ENCODE data around the gene USP40.
"Not testable (repeated sequence)": the region's sequence is repeated elsewhere in the genome, so short reads cannot be mapped to it uniquely, and the experiment has no call there.

USP40 gene

GRCh38 chr2:233588400-233588799 lies 21.8 kb upstream of the USP40 start:
- no peaks in the 10 kb centered on the region for H3K9me3 ChIP-seq (ENCODE audit: insufficient read depth, low read length)
- no peaks in the 10 kb centered on the region for H4K20me1 ChIP-seq (ENCODE audit: low read depth, low read length)
- H3K9ac ChIP-seq (ENCODE audit: low read length), result no peak overlapping the region
- H3F3A ChIP-seq (ENCODE audit: insufficient read depth), result no peaks in the 10 kb centered on the region
- no peaks in the 10 kb centered on the region for H3K36me3 ChIP-seq (ENCODE audit: low read length)
- no peaks in the 10 kb centered on the region for H3K79me2 ChIP-seq (ENCODE audit: insufficient read depth, low read length)
- TF ChIP-seq, protein P1, sequence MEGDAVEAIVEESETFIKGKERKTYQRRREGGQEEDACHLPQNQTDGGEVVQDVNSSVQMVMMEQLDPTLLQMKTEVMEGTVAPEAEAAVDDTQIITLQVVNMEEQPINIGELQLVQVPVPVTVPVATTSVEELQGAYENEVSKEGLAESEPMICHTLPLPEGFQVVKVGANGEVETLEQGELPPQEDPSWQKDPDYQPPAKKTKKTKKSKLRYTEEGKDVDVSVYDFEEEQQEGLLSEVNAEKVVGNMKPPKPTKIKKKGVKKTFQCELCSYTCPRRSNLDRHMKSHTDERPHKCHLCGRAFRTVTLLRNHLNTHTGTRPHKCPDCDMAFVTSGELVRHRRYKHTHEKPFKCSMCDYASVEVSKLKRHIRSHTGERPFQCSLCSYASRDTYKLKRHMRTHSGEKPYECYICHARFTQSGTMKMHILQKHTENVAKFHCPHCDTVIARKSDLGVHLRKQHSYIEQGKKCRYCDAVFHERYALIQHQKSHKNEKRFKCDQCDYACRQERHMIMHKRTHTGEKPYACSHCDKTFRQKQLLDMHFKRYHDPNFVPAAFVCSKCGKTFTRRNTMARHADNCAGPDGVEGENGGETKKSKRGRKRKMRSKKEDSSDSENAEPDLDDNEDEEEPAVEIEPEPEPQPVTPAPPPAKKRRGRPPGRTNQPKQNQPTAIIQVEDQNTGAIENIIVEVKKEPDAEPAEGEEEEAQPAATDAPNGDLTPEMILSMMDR (IDR thresholded peaks at IDR 0.05; ENCODE audit: insufficient read depth, low read length, poor library complexity, severe bottlenecking), result no peak
- TF ChIP-seq EZH2phosphoT487 (conservative IDR thresholded peaks at IDR 0.05; ENCODE audit: low read length), result no peak
- H3K4me3 ChIP-seq (ENCODE audit: insufficient read depth, low read length, poor library complexity, severe bottlenecking), result no peak overlapping the region
- H3K4me2 ChIP-seq (ENCODE audit: low read depth, low read length, poor library complexity, severe bottlenecking), result no peak overlapping the region
- no peaks in the 10 kb centered on the region for H3K27me3 ChIP-seq (ENCODE audit: low read length)
- H3K9me2 ChIP-seq (replicated peaks; ENCODE audit: insufficient read depth, low read length), result no peaks in the 10 kb centered on the region
- H3K27ac ChIP-seq (ENCODE audit: low read depth, low read length), result no peak overlapping the region
- H2AFZ ChIP-seq (ENCODE audit: low read depth, low read length, severe bottlenecking), result no peak overlapping the region

GRCh38 chr2:233584210-233584609 lies 17.6 kb upstream of the USP40 start:
- H2AFZ ChIP-seq (ENCODE audit: low read depth, low read length, severe bottlenecking), result no peak overlapping the region
- no peaks in the 10 kb centered on the region for H3K27me3 ChIP-seq (ENCODE audit: low read length)
- no peak overlapping the region for H3K9ac ChIP-seq (ENCODE audit: low read length)
- H3K9me2 ChIP-seq (replicated peaks; ENCODE audit: insufficient read depth, low read length), result no peaks in the 10 kb centered on the region
- no peaks in the 10 kb centered on the region for H3K36me3 ChIP-seq (ENCODE audit: low read length)
- H3K4me3 ChIP-seq (ENCODE audit: insufficient read depth, low read length, poor library complexity, severe bottlenecking), result no peak overlapping the region
- H3K79me2 ChIP-seq (ENCODE audit: insufficient read depth, low read length), result no peaks in the 10 kb centered on the region
- TF ChIP-seq, protein P1 (IDR thresholded peaks at IDR 0.05; ENCODE audit: insufficient read depth, low read length, poor library complexity, severe bottlenecking), result no peak
- no peak for TF ChIP-seq EZH2phosphoT487 (conservative IDR thresholded peaks at IDR 0.05; ENCODE audit: low read length)
- no peak overlapping the region for H3K27ac ChIP-seq (ENCODE audit: low read depth, low read length)
- H4K20me1 ChIP-seq (ENCODE audit: low read depth, low read length), result no peaks in the 10 kb centered on the region
- no peak overlapping the region for H3K4me2 ChIP-seq (ENCODE audit: low read depth, low read length, poor library complexity, severe bottlenecking)
- no peaks in the 10 kb centered on the region for H3F3A ChIP-seq (ENCODE audit: insufficient read depth)
- no peaks in the 10 kb centered on the region for H3K9me3 ChIP-seq (ENCODE audit: insufficient read depth, low read length)

DNA sequence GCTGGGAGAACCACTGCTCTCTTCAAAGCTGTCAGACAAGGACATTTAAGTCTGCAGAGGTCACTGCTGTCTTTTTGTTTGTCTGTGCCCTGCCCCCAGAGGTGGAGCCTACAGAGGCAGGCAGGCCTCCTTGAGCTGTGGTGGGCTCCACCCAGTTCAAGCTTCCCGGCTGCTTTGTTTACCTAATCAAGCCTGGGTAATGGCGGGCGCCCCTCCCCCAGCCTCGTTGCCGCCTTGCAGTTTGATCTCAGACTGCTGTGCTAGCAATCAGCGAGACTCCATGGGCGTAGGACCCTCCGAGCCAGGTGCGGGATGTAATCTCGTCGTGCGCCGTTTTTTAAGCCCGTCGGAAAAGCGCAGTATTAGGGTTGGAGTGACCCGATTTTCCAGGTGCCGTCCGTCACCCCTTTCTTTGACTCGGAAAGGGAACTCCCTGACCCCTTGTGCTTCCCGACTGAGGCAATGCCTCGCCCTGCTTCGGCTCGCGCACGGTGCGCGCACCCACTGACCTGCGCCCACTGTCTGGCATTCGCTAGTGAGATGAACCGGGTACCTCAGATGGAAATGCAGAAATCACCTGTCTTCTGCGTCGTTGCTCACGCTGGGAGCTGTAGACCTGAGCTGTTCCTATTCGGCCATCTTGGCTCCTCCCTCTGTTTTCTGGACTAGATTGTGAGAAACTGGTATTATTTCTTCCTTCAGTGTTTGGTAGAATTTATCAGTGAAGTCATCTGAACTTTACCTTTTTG lies 16.8 kb upstream of the USP40 start:
- H3F3A ChIP-seq (ENCODE audit: insufficient read depth); H3K79me2 ChIP-seq (ENCODE audit: insufficient read depth, low read length); H3K4me2 ChIP-seq (ENCODE audit: low read depth, low read length, poor library complexity, severe bottlenecking); H4K20me1 ChIP-seq (ENCODE audit: low read depth, low read length); H2AFZ ChIP-seq (ENCODE audit: low read depth, low read length, severe bottlenecking); H3K4me3 ChIP-seq (ENCODE audit: insufficient read depth, low read length, poor library complexity, severe bottlenecking); H3K9ac ChIP-seq (ENCODE audit: low read length); H3K27me3 ChIP-seq (ENCODE audit: low read length); H3K9me2 ChIP-seq (replicated peaks; ENCODE audit: insufficient read depth, low read length); H3K9me3 ChIP-seq (ENCODE audit: insufficient read depth, low read length); H3K27ac ChIP-seq (ENCODE audit: low read depth, low read length); H3K36me3 ChIP-seq (ENCODE audit: low read length): not testable (repeated sequence)

GRCh38 chr2:233577341-233577740 lies 10.8 kb upstream of the USP40 start:
- H3K4me2 ChIP-seq (ENCODE audit: low read depth, low read length, poor library complexity, severe bottlenecking); H3K9ac ChIP-seq (ENCODE audit: low read length); H3K9me2 ChIP-seq (replicated peaks; ENCODE audit: insufficient read depth, low read length); H3K9me3 ChIP-seq (ENCODE audit: insufficient read depth, low read length); H3K27me3 ChIP-seq (ENCODE audit: low read length); H3F3A ChIP-seq (ENCODE audit: insufficient read depth); H3K27ac ChIP-seq (ENCODE audit: low read depth, low read length); H3K4me3 ChIP-seq (ENCODE audit: insufficient read depth, low read length, poor library complexity, severe bottlenecking); H3K36me3 ChIP-seq (ENCODE audit: low read length); H4K20me1 ChIP-seq (ENCODE audit: low read depth, low read length); H3K79me2 ChIP-seq (ENCODE audit: insufficient read depth, low read length); H2AFZ ChIP-seq (ENCODE audit: low read depth, low read length, severe bottlenecking): not testable (repeated sequence)
